Upper lobe of left lung (tissue), 4 donors: ENCODE data around the gene TMEM240.
"Not testable (repeated sequence)": the region's sequence is repeated elsewhere in the genome, so short reads cannot be mapped to it uniquely, and the experiment has no call there.

Source experiments
- CTCF ChIP-seq, 6 experiments: fragments of 450-650 bp in 4 of 6; fragments of 200-600 bp in 2 of 6; sonication (generic) in 2 of 6; IDR thresholded peaks; one replicate each; pipeline ENCODE4 v1.5.1; 2016 to 2019; ENCODE audit warnings: antibody characterized with exemption in 6 of 6
- EP300 ChIP-seq, 4 donors: sonication (generic); formaldehyde crosslinking; IDR thresholded peaks; one replicate each; pipeline ENCODE4 v1.5.1; 2017; ENCODE audit warnings: antibody characterized with exemption in 4 of 4, control low read depth in 2 of 4
- POLR2A ChIP-seq, 4 donors: fragments of 450-650 bp; IDR thresholded peaks; one replicate each; pipeline ENCODE4 v1.5.1; 2016 to 2017; ENCODE audit warnings: antibody characterized with exemption in 4 of 4, mild to moderate bottlenecking in 2 of 4
- POLR2AphosphoS5 ChIP-seq, 2 donors: sonication (generic); formaldehyde crosslinking; IDR thresholded peaks; one replicate each; pipeline ENCODE4 v1.5.1; 2017; ENCODE audit warnings: antibody characterized with exemption in 2 of 2

- TF ChIP-seq POLR2A, CTCF, POLR2AphosphoS5, EP300 (IDR thresholded peaks at IDR 0.05): not testable (repeated sequence)
Measured at GRCh38 chr1:1522536-1522935, 17.9 kb downstream of the TMEM240 start.
